Left lung (tissue), 10 donors: Measurements from ENCODE around the gene LRMDA. TPM values are rescaled to one million over a fixed set of nuclear protein-coding genes. Genes with fewer than 3 reads are reported as not detected.
"Not testable (repeated sequence)": the region's sequence is repeated elsewhere in the genome, so short reads cannot be mapped to it uniquely, and the experiment has no call there.

Experiments
- ATAC-seq: fragments of 200-7000 bp; cut with Tn5 transposase; one replicate; pipeline ENCODE4 v1.9.1; 2020; ENCODE audit warnings: moderate library complexity
- DNase-seq, 4 donors: peaks; one replicate each; pipeline ENCODE4 v3.0.0-alpha.2; 2013 to 2020
- H3K27ac ChIP-seq, 2 donors: fragments of 200-600 bp; sonication (generic) in 1 of 2; one replicate each; pipeline versions ENCODE4 v1.5.0 to v1.8.0; 2020 to 2021
- H3K27me3 ChIP-seq, 2 donors: fragments of 200-600 bp; sonication (generic) in 1 of 2; one replicate each; pipeline versions ENCODE4 v1.5.0 to v1.8.0; 2020 to 2021
- H3K36me3 ChIP-seq, 2 donors: fragments of 200-600 bp; sonication (generic) in 1 of 2; one replicate each; pipeline versions ENCODE4 v1.5.0 to v1.8.0; 2020 to 2021
- H3K4me1 ChIP-seq, 2 donors: fragments of 200-600 bp; one replicate each; pipeline ENCODE4 v1.8.0; 2021
- H3K4me3 ChIP-seq, 2 donors: fragments of 200-600 bp; sonication (generic) in 1 of 2; one replicate each; pipeline versions ENCODE4 v1.5.0 to v1.8.0; 2020 to 2021; ENCODE audit warnings: mild to moderate bottlenecking in 1 of 2
- H3K9me3 ChIP-seq, 2 donors: fragments of 200-600 bp; sonication (generic) in 1 of 2; one replicate each; pipeline versions ENCODE4 v1.5.0 to v1.8.0; 2020 to 2021
- intact Hi-C, 2 donors: fragments of 100-400 bp; cut with DNase I; formaldehyde crosslinking; loops; one replicate each; pipeline versions ENCODE4 v1.11.2 to v1.14.2; 2022
- polyA plus RNA-seq, 6 donors: library from polyadenylated mRNA; unstranded; fragments of 120-200 nt; gene quantifications; one replicate each; pipeline ENCODE4 v1.2.1, GENCODE V29; 2013; ENCODE audit not compliant: insufficient read length in 6 of 6
- total RNA-seq, 2 donors: library from RNA; stranded (reverse); fragmentation: NEBNext Ultra II Directional; extraction: Animal tissue kit (Norgen Biotek cat#: 25700); gene quantifications; one replicate each; pipeline ENCODE4 v1.2.1, GENCODE V29; 2021
- TF ChIP-seq, protein P1 (sequence below), 2 donors: fragments of 200-600 bp; sonication (generic) in 1 of 2; IDR thresholded peaks; one replicate each; pipeline versions ENCODE4 v1.5.0 to v1.8.0; 2021; ENCODE audit warnings: antibody characterized with exemption in 2 of 2
- donor health status: DM: no; HTN: yes; CAD: no.
- donor health status: DM: no; HTN: no; CAD: no.

LRMDA gene
- total and polyA plus RNA-seq, 8 donors: 13.9 to 23.6 (median 18.7) TPM

DNA sequence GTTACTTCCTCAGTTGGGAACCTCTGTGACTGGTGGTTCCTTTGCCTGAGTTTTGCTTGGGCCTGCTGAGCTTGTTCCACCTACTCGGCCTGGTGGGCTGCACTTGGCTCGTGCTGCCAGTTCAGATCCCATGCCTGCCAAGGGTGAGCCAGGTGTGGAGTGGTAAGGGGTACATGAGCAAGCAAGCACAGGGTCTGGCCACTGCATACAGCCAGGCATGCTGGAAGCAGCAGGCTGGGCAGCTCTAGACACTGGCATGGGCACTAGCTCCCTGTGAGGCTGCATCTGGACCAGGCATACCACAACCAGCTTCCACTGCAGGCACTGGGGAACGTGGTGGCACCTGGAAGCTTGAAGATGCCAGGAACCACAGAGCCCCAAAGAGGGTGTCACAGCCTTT lies 624.0 kb downstream of the LRMDA start:
- no peaks in the 10 kb centered on the region for H3K27me3 ChIP-seq
- no peak for ATAC-seq
- H3K36me3 ChIP-seq: no peaks in the 10 kb centered on the region
- H3K4me1 ChIP-seq: no peaks in the 10 kb centered on the region
- intact Hi-C loops: no loop called here
- no peak overlapping the region for H3K4me3 ChIP-seq
- TF ChIP-seq, protein P1, sequence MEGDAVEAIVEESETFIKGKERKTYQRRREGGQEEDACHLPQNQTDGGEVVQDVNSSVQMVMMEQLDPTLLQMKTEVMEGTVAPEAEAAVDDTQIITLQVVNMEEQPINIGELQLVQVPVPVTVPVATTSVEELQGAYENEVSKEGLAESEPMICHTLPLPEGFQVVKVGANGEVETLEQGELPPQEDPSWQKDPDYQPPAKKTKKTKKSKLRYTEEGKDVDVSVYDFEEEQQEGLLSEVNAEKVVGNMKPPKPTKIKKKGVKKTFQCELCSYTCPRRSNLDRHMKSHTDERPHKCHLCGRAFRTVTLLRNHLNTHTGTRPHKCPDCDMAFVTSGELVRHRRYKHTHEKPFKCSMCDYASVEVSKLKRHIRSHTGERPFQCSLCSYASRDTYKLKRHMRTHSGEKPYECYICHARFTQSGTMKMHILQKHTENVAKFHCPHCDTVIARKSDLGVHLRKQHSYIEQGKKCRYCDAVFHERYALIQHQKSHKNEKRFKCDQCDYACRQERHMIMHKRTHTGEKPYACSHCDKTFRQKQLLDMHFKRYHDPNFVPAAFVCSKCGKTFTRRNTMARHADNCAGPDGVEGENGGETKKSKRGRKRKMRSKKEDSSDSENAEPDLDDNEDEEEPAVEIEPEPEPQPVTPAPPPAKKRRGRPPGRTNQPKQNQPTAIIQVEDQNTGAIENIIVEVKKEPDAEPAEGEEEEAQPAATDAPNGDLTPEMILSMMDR (IDR thresholded peaks at IDR 0.05): no peak
- no peak for DNase-seq
- peaks cover 0 to 19% of the 10 kb centered on the region in 2 donors for H3K9me3 ChIP-seq
- H3K27ac ChIP-seq: no peak overlapping the region

DNA sequence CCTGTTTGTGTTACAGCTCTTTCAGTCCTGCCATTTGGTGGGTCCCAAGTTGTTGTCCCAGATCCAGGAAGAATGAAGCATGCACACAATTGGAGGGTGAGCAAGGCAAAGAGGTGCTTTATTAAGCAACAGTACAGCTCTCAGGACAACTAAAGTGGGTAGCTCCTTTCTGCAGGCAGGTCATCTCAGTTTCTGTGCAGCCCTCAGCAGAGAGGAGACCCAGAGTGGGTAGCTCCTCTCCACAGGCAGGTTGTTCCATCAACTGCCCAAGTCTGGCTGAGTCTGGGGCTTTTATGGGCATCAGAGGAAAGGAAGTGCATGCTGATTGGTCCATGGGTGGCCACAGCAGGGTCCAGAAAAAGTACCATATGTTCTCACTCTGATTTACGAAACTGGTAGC lies 624.5 kb downstream of the LRMDA start:
- DNase-seq: no peak
- no peaks in the 10 kb centered on the region for H3K4me1 ChIP-seq
- intact Hi-C loops: no loop called here
- TF ChIP-seq, protein P1 (IDR thresholded peaks at IDR 0.05): no peak
- no peak for ATAC-seq
- H3K36me3 ChIP-seq: no peaks in the 10 kb centered on the region
- H3K27ac ChIP-seq: no peak overlapping the region
- H3K4me3 ChIP-seq: no peak overlapping the region
- H3K9me3 ChIP-seq: peaks cover 0 to 19% of the 10 kb centered on the region in 2 donors
- H3K27me3 ChIP-seq: no peaks in the 10 kb centered on the region

- ATAC-seq, H3K4me3 ChIP-seq, DNase-seq, H3K36me3 ChIP-seq, H3K27me3 ChIP-seq, H3K4me1 ChIP-seq, intact Hi-C loops, H3K27ac ChIP-seq, H3K9me3 ChIP-seq: not testable (repeated sequence)
These were observed 629.6 kb downstream of the LRMDA start for GRCh38 chr10:76060993-76061392.

GRCh38 chr10:76066457-76066856 lies 635.0 kb downstream of the LRMDA start:
- ATAC-seq: no peak

DNA sequence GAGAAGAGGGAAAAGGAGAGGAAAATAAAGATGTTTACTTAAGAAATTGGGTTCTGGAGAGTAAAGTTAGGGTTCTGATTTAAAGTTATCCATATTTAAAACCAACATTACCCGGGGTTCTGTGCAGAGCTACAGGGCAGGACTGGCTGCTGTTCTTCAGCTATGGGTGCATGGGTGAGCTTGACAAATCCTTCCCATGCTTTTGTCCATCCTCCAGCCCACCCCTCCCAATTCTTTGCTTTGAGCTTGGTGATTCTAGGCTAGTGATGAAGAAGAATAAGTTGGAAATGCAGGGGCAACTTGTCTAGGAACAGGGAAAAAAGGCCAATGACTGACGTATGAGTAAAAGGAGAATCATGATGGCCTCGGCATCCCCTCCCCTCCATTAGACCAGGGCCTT lies 636.0 kb downstream of the LRMDA start:
- H3K27me3 ChIP-seq: no peaks in the 10 kb centered on the region
- DNase-seq: no peak
- H3K36me3 ChIP-seq: peaks cover 0 to 9% of the 10 kb centered on the region in 2 donors
- no peaks in the 10 kb centered on the region for H3K4me1 ChIP-seq
- TF ChIP-seq, protein P1 (IDR thresholded peaks at IDR 0.05): no peak
- H3K4me3 ChIP-seq: no peak overlapping the region
- peaks cover 0 to 11% of the 10 kb centered on the region in 2 donors for H3K9me3 ChIP-seq
- intact Hi-C loops: no loop called here
- no peak overlapping the region for H3K27ac ChIP-seq
- no peak for ATAC-seq

More at GRCh38 chr10:76066457-76066856, 635.0 kb downstream of the LRMDA start:
- H3K4me1 ChIP-seq: no peaks in the 10 kb centered on the region
- H3K36me3 ChIP-seq: peaks cover 0 to 9% of the 10 kb centered on the region in 2 donors
- peaks cover 0 to 11% of the 10 kb centered on the region in 2 donors for H3K9me3 ChIP-seq
- H3K27me3 ChIP-seq: no peaks in the 10 kb centered on the region
- no peak for DNase-seq
- intact Hi-C loops: no loop called here
- H3K27ac ChIP-seq: no peak overlapping the region
- no peak overlapping the region for H3K4me3 ChIP-seq
- TF ChIP-seq, protein P1 (IDR thresholded peaks at IDR 0.05): no peak

GRCh38 chr10:76068856-76069255 lies 637.4 kb downstream of the LRMDA start:
- Histone ChIP-seq H3K4me3 (no peak overlapping the region), H3K36me3 (peaks cover 0 to 9% of the 10 kb centered on the region in 2 donors), H3K27ac (no peak overlapping the region), H3K27me3 (no peaks in the 10 kb centered on the region), H3K4me1 (no peaks in the 10 kb centered on the region), H3K9me3 (peaks cover 0 to 11% of the 10 kb centered on the region in 2 donors)
- ATAC-seq (no peak), DNase-seq (no peak)
- TF ChIP-seq, protein P1 (IDR thresholded peaks at IDR 0.05): no peak
- intact Hi-C loops: no loop called here
